GM13977 (cell line): ENCODE data around the gene TMEM81.

Source experiments
- DNase-seq: peaks from one replicate; pipeline ENCODE4 v3.0.0; 2012; ENCODE audit warnings: low spot score
- in situ Hi-C: fragments of 300-500 bp; cut with MboI; formaldehyde crosslinking; loops from one replicate; pipeline ENCODE4 v1.12.0; 2022; ENCODE audit warnings: low sequenced_read_pairs, low pct_unique_long_range_greater_than_20kb, mixed read lengths, inconsistent platforms; ENCODE audit not compliant: unreplicated experiment
- TF ChIP-seq, protein P1 (sequence below): IDR thresholded peaks from 2 replicates; pipeline ENCODE4 v1.5.1; 2012; ENCODE audit warnings: mild to moderate bottlenecking, control low read depth; ENCODE audit not compliant: insufficient read depth; ENCODE audit errors: extremely low read depth, missing control alignments

The TMEM81 gene

DNA sequence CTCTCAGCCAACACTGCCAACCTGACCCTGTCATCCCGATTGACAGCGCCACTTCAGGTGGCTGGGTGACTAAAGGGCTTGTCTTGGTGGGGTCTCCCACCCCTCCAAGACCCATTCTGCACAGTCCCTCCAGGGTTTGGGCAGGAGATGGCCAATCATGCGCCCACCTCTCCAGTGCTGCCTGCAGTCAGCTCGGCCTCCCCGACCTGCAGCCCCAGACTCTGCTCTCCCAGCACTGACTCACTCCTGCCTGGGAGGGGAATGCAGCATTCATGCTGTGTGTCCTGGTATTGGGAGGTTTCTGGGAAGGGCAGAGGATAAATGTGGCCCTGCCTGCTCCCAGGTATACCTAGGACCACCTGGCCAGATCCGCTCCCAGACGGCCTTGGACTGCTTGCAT is 9.7 kb downstream of the TMEM81 start:
- in situ Hi-C loops = no loop called here
- no peak for DNase-seq
- TF ChIP-seq, protein P1, sequence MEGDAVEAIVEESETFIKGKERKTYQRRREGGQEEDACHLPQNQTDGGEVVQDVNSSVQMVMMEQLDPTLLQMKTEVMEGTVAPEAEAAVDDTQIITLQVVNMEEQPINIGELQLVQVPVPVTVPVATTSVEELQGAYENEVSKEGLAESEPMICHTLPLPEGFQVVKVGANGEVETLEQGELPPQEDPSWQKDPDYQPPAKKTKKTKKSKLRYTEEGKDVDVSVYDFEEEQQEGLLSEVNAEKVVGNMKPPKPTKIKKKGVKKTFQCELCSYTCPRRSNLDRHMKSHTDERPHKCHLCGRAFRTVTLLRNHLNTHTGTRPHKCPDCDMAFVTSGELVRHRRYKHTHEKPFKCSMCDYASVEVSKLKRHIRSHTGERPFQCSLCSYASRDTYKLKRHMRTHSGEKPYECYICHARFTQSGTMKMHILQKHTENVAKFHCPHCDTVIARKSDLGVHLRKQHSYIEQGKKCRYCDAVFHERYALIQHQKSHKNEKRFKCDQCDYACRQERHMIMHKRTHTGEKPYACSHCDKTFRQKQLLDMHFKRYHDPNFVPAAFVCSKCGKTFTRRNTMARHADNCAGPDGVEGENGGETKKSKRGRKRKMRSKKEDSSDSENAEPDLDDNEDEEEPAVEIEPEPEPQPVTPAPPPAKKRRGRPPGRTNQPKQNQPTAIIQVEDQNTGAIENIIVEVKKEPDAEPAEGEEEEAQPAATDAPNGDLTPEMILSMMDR = no peak

DNA sequence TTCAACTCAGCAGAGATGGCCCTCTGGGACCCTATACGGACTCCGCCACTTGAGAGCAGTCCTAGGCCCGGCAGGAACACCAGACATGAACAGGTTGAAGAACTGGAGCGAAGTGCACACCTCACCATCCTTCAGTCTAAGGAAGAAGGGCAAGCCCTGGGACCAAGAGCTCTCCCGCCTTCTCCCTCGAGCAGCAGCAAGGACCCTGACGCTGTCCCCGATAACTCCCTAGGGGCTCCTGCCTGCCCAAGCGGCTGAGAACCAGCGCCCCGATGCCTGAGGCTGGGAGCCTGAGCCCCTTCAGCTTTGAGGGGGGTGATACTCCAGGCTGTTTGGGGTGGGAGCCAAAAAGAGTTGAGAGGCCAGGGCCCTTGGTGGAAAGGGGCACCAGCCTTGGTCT is 10.2 kb downstream of the TMEM81 start:
- DNase-seq = no peak
- in situ Hi-C loops = no loop called here

DNA sequence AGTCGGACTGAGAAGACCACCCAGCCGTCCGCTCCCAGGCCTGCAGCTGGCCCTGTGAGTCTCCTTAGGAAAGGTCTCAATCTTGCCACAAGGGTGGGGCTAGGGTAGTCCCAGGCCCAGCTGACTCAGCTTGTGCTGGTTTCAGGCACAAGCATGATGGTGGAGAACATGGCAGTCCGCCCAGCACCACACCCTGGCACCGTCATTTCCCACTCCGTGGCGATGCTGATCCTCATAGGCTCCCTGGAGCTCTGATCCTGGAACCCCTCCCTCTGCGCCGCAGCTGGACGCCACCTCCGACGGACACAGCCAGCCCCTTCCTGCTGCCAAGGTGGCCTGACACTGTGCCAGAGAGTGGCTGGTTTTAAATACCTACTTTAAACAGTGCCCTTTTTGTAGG is 10.7 kb downstream of the TMEM81 start:
- TF ChIP-seq, protein P1 = no peak
- in situ Hi-C loops = no loop called here
- DNase-seq = no peak

More for the DNA sequence above, 10.2 kb downstream of the TMEM81 start:
- TF ChIP-seq, protein P1 = no peak

DNA sequence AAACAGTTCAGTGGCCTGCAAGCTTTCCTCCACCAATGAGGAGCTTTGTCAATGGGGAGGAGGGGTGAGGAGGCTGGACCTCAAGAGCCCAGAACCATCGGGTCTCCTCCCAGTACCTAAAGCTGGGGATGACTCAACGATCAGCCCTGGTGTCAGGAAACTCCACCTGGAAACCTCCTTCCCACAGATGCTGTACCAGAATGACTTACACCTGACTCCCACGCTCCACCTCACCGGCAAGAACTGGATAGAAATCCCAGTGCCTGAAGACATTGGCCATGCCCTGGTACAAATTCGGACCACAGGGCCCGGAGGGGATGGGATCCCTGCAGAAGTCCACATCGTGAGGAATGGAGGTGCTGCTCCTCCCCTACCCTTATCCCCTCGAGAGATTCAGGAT is 11.4 kb downstream of the TMEM81 start:
- TF ChIP-seq, protein P1 = no peak
- in situ Hi-C loops = no loop called here

DNA sequence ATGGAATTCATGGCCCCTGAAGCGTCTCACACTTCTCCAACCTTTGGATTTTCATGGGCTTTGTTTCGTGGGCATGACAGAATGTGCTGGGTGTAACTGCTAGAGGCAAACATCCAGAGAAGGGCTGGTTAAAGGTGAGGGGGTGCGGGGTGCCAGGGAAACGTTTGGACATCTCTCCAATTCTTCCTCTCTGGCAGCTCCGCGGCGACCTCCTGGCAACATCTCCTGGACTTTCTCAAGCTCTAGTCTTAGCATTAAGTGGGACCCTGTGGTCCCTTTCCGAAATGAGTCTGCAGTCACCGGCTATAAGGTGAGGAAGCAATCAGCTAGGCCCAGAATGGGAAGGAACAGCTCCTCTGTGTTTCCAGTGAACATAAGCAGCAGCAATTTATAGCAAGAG is 12.0 kb downstream of the TMEM81 start:
- in situ Hi-C loops = no loop called here
- TF ChIP-seq, protein P1 = no peak
- DNase-seq = no peak

More for the DNA sequence above, 11.4 kb downstream of the TMEM81 start:
- DNase-seq = no peak

DNA sequence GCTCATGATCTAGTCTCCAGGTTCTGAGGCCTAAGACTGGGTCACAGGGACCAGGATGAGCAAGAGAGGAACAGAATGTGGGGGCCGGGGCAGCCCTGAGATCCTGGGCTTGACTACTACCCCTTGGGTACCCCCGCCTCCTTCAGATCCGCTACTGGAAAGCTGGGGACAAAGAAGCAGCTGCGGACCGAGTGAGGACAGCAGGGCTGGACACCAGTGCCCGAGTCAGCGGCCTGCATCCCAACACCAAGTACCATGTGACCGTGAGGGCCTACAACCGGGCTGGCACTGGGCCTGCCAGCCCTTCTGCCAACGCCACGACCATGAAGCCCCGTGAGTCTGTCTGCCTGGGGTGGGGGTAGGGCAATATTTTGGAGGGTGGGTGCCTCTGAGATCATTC is 12.5 kb downstream of the TMEM81 start:
- TF ChIP-seq, protein P1 = no peak
- in situ Hi-C loops = no loop called here
- no peak for DNase-seq

DNA sequence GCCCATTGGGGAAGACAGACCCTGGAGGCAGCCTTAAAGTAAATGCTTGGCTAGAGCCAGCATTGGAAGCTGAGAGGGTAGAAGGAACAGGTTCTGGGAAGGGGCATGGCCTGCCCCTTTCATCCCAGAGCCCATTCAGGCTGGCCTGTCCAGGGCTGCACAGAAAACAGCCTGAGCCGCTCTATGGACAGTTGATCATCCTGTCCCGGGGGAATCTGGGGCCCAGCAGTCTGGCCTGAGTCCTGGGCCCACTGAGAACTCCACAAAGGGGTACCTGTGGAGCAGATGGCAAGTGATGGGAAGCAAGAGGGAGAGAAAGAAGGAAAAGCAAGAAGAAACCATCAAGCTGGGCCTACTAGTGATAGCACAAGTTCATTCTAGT is 13.2 kb downstream of the TMEM81 start:
- in situ Hi-C loops = no loop called here
- TF ChIP-seq, protein P1 = no peak

More for the DNA sequence above, 13.2 kb downstream of the TMEM81 start:
- no peak for DNase-seq
